HG02943 (cell line): ENCODE measurements around the gene SLC16A11.
"Not testable (repeated sequence)": the region's sequence is repeated elsewhere in the genome, so short reads cannot be mapped to it uniquely, and the experiment has no call there.

Experiments
- ATAC-seq: cut with Tn5 transposase; IDR thresholded peaks from one replicate; pipeline ENCODE4 v1.9.1; 2021; ENCODE audit warnings: mild to moderate bottlenecking, low read depth, moderate library complexity; ENCODE audit not compliant: unreplicated experiment

Gene SLC16A11

GRCh38 chr17:7060165-7060891 lies 16.4 kb upstream of the SLC16A11 start:
- ATAC-seq = no peak

GRCh38 chr17:7058831-7059447 lies 15.0 kb upstream of the SLC16A11 start:
- ATAC-seq = no peak

- ATAC-seq = no peak
These were observed 12.5 kb upstream of the SLC16A11 start for GRCh38 chr17:7056386-7056785.

- ATAC-seq = not testable (repeated sequence)
These were observed 6.7 kb upstream of the SLC16A11 start for GRCh38 chr17:7050583-7050982.

- ATAC-seq = no peak
These were observed 5.1 kb upstream of the SLC16A11 start for GRCh38 chr17:7048968-7049367.

- no peak for ATAC-seq
These were observed 3.7 kb upstream of the SLC16A11 start for GRCh38 chr17:7047566-7047965.

GRCh38 chr17:7046725-7047397 lies 3.0 kb upstream of the SLC16A11 start:
- ATAC-seq = not testable (repeated sequence)

- no peak for ATAC-seq
These were observed 2.3 kb upstream of the SLC16A11 start for GRCh38 chr17:7046127-7046724.

- no peak for ATAC-seq
These were observed 1.7 kb upstream of the SLC16A11 start for GRCh38 chr17:7045492-7046126.

- no peak for ATAC-seq
These were observed 753 bp downstream of the SLC16A11 start for GRCh38 chr17:7043182-7043496.

- ATAC-seq = no peak
These were observed 1.3 kb downstream of the SLC16A11 start for GRCh38 chr17:7042501-7043181.

- no peak for ATAC-seq
These were observed 2.0 kb downstream of the SLC16A11 start for GRCh38 chr17:7041607-7042500.

- ATAC-seq = no peak
These were observed 4.1 kb downstream of the SLC16A11 start for GRCh38 chr17:7039832-7040231.

- ATAC-seq = no peak
These were observed 5.6 kb downstream of the SLC16A11 start for GRCh38 chr17:7038025-7038862.

GRCh38 chr17:7035591-7036368 lies 8.1 kb downstream of the SLC16A11 start, which contains the start of gene SLC16A13:
Gene SLC16A13, plus strand, starts transcription at chr17:7036015. Its CDS starts 368 bp downstream, at chr17:7036383.
- peak; percentile 82 for ATAC-seq

GRCh38 chr17:7034955-7035590 lies 8.8 kb downstream of the SLC16A11 start:
- no peak for ATAC-seq

- ATAC-seq = no peak
These were observed 14.2 kb downstream of the SLC16A11 start for GRCh38 chr17:7029659-7030058.
